ENCODE data around the gene MALT1.
"Not testable (repeated sequence)": the region's sequence is repeated elsewhere in the genome, so short reads cannot be mapped to it uniquely, and the experiment has no call there.

MALT1 gene

DNA sequence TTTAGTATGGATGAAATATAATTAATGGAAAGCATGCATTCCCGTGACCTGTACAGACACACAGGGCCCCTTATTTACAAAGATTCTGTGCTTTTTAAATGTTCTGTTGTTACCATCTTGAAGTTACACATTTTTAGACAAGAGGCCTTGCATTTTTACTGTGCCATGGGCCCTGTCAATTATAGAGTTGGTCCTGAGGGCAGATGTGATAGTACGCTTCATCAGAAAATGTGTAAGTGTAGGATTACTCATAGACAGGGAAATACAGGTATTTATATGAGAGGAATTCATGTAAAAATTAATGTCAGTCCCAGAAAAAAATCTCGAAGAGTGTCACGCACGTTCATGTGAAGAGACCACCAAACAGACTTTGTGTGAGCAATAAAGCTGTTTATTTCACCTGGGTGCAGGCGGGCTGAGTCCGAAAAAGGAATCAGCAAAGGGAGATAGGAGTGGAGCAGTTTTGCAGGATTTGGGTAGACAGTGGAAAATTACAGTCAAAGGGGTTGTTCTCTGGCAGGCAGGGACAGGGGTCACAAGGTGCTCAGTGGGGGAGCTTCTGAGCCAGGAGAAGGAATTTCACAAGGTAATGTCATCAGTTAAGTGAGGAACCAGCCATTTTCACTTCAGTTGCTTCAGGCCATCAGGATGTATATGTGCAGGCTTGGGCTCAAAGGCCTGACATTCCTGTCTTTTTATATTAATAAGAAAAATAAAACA, 30.2 kb upstream of the MALT1 start:
- no peak for TF ChIP-seq CTCF (conservative IDR thresholded peaks at IDR 0.05; ENCODE audit: low read length)
- DNase-seq (ENCODE audit: low read depth), result no peak
- H3K4me3 ChIP-seq (ENCODE audit: low read length), result no peak overlapping the region

GRCh38 chr18:58643557-58643956, 27.7 kb upstream of the MALT1 start:
- H3K4me3 ChIP-seq (ENCODE audit: low read length); DNase-seq (ENCODE audit: low read depth): not testable (repeated sequence)

- TF ChIP-seq CTCF (conservative IDR thresholded peaks at IDR 0.05; ENCODE audit: low read length), result no peak
- H3K4me3 ChIP-seq (ENCODE audit: low read length), result no peak overlapping the region
- DNase-seq (ENCODE audit: low read depth), result peak; percentile 94
Measured at GRCh38 chr18:58645398-58645797, 25.9 kb upstream of the MALT1 start.

- H3K4me3 ChIP-seq (ENCODE audit: low read length), result no peak overlapping the region
- no peak for TF ChIP-seq CTCF (conservative IDR thresholded peaks at IDR 0.05; ENCODE audit: low read length)
- DNase-seq (ENCODE audit: low read depth), result no peak
Measured at GRCh38 chr18:58646334-58646862, 24.9 kb upstream of the MALT1 start.

DNA sequence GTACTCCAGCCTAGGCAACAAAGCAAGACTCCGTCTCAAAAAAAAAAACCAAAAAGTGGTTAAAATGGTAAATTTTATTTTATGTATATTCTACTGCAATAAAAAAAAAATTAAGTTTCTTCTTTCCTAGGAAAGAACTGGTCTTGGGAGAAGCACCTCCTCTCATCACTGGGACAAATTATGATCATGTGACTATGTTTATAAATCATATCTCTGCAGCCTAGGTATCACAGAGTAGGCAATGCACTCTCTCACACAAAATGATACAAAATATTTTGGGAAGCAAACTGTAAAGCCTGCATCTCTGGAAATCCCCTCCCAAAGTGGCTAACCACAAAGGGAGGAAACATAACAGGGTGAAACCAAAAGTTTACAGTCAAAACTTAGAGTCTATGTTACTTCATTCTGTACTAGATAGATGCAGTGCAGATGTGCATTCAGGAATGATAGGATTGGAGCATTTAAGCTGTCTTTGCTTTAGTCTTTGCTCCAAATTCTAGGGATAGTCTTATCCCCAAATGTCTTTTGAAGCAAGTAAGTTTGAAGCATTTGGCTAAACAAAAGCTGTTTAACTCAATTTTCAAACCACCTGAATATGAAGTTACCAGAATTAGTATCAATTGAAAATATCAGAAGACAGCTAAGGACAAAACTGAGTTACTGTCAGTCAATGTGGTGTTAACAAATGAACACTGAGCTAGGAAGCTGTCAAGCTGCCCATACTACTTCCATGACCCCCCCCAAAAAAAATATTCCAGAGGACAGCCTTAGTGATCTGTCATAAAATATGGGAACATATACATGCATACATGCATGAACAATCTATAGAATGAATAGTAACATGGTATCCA, 21.1 kb upstream of the MALT1 start:
- no peak for TF ChIP-seq CTCF (conservative IDR thresholded peaks at IDR 0.05; ENCODE audit: low read length)
- H3K4me3 ChIP-seq (ENCODE audit: low read length), result no peak overlapping the region
- peak; percentile 72 for DNase-seq (ENCODE audit: low read depth)

DNA sequence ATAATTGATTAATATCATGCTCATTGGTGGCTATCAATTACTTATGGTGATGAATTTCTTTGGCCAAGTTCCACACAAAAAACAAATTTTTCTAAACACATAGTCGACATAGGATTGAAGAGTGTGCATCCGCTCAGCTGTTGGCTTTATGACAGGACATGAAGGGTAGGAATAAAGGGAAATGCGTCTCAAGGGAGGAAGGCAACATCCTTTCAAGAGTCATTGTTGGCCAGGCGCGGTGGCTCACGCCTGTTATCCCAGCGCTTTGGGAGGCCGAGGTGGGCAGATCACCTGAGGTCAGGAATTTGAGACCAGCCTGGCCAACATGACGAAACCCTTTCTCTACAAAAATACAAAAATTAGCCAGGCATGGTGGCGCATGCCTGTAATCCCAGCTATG, 20.4 kb upstream of the MALT1 start:
- DNase-seq (ENCODE audit: low read depth); H3K4me3 ChIP-seq (ENCODE audit: low read length): not testable (repeated sequence)

DNA sequence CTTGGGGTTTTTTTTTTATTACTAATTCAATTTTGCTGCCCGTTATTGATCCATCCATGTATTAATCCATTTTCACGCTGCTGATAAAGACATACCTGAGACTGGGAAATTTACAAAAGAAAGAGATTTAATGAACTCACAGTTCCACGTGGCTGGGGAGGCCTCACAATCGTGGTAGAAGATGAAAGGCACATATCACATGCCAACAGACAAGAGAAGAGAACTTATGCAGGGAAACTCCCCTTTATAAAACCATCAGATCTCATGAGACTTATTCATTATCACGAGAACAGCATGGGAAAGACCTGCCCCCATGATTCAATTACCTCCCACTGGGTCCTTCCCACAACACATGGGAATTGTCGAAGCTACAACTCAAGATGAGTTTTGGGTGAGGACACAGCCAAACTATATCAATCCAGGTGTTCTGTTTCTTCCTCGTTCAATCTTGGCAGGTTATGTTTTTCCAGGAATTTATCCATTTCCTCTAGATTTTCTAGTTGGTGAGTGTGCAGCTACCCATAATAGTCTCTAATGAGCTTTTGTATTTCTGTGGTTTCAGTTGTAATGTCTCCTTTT, 18.0 kb upstream of the MALT1 start:
- H3K4me3 ChIP-seq (ENCODE audit: low read length); DNase-seq (ENCODE audit: low read depth): not testable (repeated sequence)

DNA sequence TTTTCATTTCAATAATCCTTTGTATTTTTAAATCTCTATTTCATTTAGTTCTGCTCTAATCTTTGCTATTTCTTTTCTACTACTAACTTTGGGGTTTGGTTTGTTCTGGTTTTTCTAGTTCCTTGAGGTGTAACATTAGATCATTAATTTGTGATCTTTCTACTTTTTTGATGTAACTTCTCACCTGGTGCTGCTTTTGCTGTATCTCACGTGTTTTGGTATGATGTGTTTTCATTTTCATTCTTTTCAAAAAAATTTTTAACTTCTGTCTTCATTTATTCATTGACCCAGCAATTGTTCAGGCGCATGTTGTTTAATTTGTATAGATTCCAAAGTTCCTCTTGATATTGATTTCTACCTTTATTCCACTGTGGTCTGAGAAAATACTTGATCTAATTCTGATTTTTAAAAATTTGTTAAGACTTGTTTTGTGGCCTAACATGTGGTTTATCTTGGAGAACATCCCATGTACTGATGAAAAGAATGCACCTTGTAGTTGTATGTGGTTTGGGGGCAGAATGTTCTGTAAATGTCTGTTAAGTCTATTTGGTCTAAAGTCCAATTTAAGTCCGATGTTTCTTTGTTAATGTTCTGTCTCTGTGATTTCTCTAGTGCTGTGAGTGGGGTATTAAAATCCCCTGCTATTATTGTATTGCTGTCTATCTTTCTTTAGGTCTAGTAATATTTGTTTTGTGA, 17.3 kb upstream of the MALT1 start:
- no peak for TF ChIP-seq CTCF (conservative IDR thresholded peaks at IDR 0.05; ENCODE audit: low read length)
- no peak overlapping the region for H3K4me3 ChIP-seq (ENCODE audit: low read length)
- DNase-seq (ENCODE audit: low read depth), result peak; percentile 28

All from AG10803 (cell line).